Measurements from ENCODE around the gene CAPN12.

DNA sequence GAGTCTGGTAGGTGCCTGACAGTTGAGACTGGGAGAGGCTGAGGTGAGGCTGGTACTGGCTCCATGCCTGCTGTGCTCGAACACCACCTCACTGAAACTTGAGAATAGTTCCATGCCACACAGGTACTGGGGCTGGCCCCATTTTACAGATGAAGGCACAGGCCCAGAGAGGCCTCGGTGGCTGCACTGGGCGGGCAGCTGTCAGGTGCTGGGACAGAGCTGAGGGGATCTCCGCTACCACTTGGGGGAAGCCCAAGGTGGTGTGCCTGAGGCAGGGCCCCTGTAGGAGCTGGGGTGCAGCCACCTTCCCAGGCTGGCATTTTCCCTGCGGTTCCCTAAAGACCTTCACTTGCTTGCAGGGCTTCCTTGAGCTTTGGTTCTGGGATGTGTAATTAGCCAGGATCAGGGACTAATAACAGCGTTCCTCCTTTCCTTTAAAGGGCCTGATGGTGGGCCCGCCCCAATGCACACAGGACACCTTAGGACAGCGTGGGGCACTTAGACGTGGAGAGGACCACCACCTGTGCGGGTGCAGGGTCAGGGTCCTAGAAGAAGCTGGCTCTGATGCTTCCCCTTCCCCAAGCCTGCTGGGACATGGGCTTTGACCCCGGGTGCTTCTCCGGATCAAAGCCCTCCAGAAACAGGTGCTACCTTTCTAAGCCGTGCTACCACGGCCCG lies 23.6 kb downstream of the CAPN12 start:
- TF ChIP-seq ATF3 (IDR thresholded peaks at IDR 0.05) (no peak), EZH2 (IDR thresholded peaks at IDR 0.05) (no peak), REST (IDR thresholded peaks at IDR 0.05; ENCODE audit: low read depth) (no peak), EZH2phosphoT487 (IDR thresholded peaks at IDR 0.05; ENCODE audit: borderline replicate concordance) (no peak), CTCF (IDR thresholded peaks at IDR 0.05 in 2 of 3, conservative IDR thresholded peaks at IDR 0.05 in 1 of 3; ENCODE audit: borderline replicate concordance in 1 of 3, insufficient read depth in 1 of 3, low read depth in 2 of 3, low read length in 2 of 3) (no peak)
